Measurements from ENCODE around the gene DPF3. TPM values are rescaled to one million over a fixed set of nuclear protein-coding genes. Genes with fewer than 3 reads are reported as not detected.
A peak's percentile ranks its signal among the peaks of the same experiment; 100 is the strongest.

DPF3 gene
- total and polyA plus RNA-seq, 2 of the 13 experiments (the other 11 are each of a cell fraction or from before 2014, with no cell fraction given) = 0.09 to 0.60 TPM

DNA sequence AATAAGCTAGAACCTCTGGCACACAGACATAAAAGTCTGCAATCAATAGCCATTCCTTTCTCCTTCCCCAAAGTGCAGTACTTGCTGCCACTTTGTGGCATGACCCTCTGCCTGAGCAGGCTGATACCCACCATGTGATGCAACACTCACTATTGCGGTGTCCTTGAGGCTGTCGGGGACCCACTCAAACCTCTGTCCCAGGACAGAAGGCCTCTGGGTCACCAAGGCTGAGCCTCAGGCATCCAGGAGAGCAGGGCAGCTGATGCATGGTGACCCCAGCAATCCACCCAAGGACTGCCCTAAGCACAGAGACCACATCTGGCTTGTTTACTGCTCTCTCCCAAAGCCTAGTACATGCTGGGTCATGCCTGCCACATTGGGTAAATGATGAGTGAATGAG is 114.2 kb downstream of the DPF3 start (continued):
- TF ChIP-seq HMGXB4 (CRISPR knock-in tag; IDR thresholded peaks at IDR 0.05; ENCODE audit: borderline replicate concordance in 1 of 2, low read depth in 1 of 2) (no peak), GATAD2A (CRISPR knock-in tag; IDR thresholded peaks at IDR 0.05) (0 out of 2 replicates have a peak, but pooled peaks have one; percentile 25), ZNF687 (CRISPR knock-in tag; IDR thresholded peaks at IDR 0.05) (0 out of 2 replicates have a peak, but pooled peaks have one; percentile 21), EZH2 (conservative IDR thresholded peaks at IDR 0.05; ENCODE audit: low read depth, low read length) (no peak), TOE1 (CRISPR knock-in tag; IDR thresholded peaks at IDR 0.05) (no peak), ZNF598 (CRISPR knock-in tag; IDR thresholded peaks at IDR 0.05; ENCODE audit: borderline replicate concordance) (no peak)

DNA sequence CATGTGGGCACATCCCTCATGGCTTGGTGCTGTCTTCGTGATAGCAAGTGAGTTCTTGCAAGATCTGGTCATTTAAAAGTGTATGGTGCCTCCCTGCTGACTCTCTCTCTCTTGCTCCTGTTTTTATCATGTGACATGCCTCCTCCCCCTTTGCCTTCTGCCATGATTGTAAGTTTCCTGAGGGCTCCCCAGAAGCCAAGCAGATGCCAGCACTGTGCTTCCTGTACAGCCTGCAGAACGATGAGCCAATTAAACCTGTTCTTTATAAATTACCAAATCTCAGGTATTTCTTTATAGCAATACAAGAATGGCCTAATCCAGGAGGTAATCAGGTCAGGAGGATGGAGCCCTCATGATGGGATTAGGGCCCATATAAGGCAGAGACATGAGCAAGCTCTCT is 116.3 kb downstream of the DPF3 start:
- DNase-seq (ENCODE audit: low spot score) (no peak), ATAC-seq (no peak), FAIRE-seq (no peak)
- Histone ChIP-seq H3K9ac (ENCODE audit: insufficient read depth, low read depth, low read length) (peak overlapping the region; percentile 22), H3K36me3 (replicated peaks in 1 of 2; ENCODE audit: control insufficient read depth in 1 of 2, insufficient read depth in 2 of 2, low read length in 2 of 2) (no peaks in the 10 kb centered on the region), H3K4me2 (ENCODE audit: low read depth, low read length) (peak overlapping the region; percentile 89; the same call in 1 of the 2 replicates), H3K4me3 (replicated peaks in 1 of 3; ENCODE audit: insufficient read depth in 1 of 3, low read depth in 2 of 3, low read length in 3 of 3) (no peak overlapping the region), H2AFZ (ENCODE audit: low read length) (no peak overlapping the region), H3K9me3 (ENCODE audit: low read length) (peaks cover 6% of the 10 kb centered on the region; the same call in 1 of the 2 replicates), H3K27ac (ENCODE audit: extremely low read length, insufficient read depth, low read length) (peak overlapping the region; percentile 80), H3K4me1 (ENCODE audit: insufficient read depth, low read length) (peaks cover 82% of the 10 kb centered on the region), H4K20me1 (ENCODE audit: insufficient read depth, low read length) (no peaks in the 10 kb centered on the region), H3K27me3 (ENCODE audit: control insufficient read depth in 1 of 2, insufficient read depth in 2 of 2, low read length in 2 of 2) (no peaks in the 10 kb centered on the region), H3K79me2 (ENCODE audit: insufficient read depth, low read length) (no peaks in the 10 kb centered on the region)
- in situ Hi-C loops (cut with HindIII; ENCODE audit: extremely low pct_ligation_motif_present, low pct_unique_long_range_greater_than_20kb) = no loop called here
- POLR2A ChIA-PET = interaction anchor here (1.1 kb wide), 1 partner anchor 11 kb away, joined by 3 read pairs; no protein-coding TSS in a partner anchor
- TF ChIP-seq POGK (CRISPR knock-in tag; conservative IDR thresholded peaks at IDR 0.05) (peak; percentile 79; the same call in 1 of the 2 replicates), ZNF776 (CRISPR knock-in tag; IDR thresholded peaks at IDR 0.05) (peak; percentile 96), ZMYM2 (CRISPR knock-in tag; IDR thresholded peaks at IDR 0.05) (peak; percentile 78), NFE2 (CRISPR knock-in tag; IDR thresholded peaks at IDR 0.05) (no peak)
- BruUV-seq (replicated peaks) = no TSS peak
- WGBS (ENCODE audit: low lambda C conversion rate) = 100% methylated on average over 2 of the region's 2 CpGs
- CTCF ChIA-PET (ENCODE audit: low intra/inter-chr PET ratio, low total read pairs) = no interaction called here
- intact Hi-C loops (cut with micrococcal nuclease; ENCODE audit: unreplicated experiment) = no loop called here
